PFSK-1 (cell line): ENCODE data around the gene TUBB4A.

Source experiments
- POLR2AphosphoS5 ChIP-seq: IDR thresholded peaks from 2 replicates; pipeline ENCODE4 v1.6.1; 2012; ENCODE audit warnings: low read depth, mild to moderate bottlenecking, control low read depth, low read length, moderate library complexity
- REST ChIP-seq, 2 experiments: IDR thresholded peaks; 2 replicates each; pipeline versions ENCODE4 v1.6.1 to v1.8.0; 2011 to 2012; ENCODE audit warnings: low read depth in 2 of 2, low read length in 2 of 2, control low read depth in 1 of 2, inconsistent platforms in 1 of 2, mild to moderate bottlenecking in 1 of 2, moderate library complexity in 1 of 2; ENCODE audit not compliant: insufficient read depth in 1 of 2
- TAF1 ChIP-seq: IDR thresholded peaks from 2 replicates; pipeline ENCODE4 v1.6.1; 2012; ENCODE audit warnings: low read length, control low read depth, borderline replicate concordance; ENCODE audit not compliant: insufficient read depth

GRCh38 chr19:6464070-6464873, 37.8 kb downstream of the TUBB4A start, which contains the start of gene CRB3:
- no peak for TF ChIP-seq REST (IDR thresholded peaks at IDR 0.05; ENCODE audit: insufficient read depth in 1 of 2, low read depth in 2 of 2, low read length in 2 of 2)
- no peak for TF ChIP-seq POLR2AphosphoS5
- no peak for TF ChIP-seq TAF1
